ENCODE data around the gene SULT4A1.
A peak's percentile ranks its signal among the peaks of the same experiment; 100 is the strongest.

The SULT4A1 gene

GRCh38 chr22:43885319-43885671 lies 23.0 kb upstream of the SULT4A1 start:
- Histone ChIP-seq H3K9me3 (ENCODE audit: control insufficient read depth, low read length) (peaks cover 5% of the 10 kb centered on the region), H3K9ac (ENCODE audit: low read length) (no peak overlapping the region), H3K27me3 (replicated peaks; ENCODE audit: control insufficient read depth, insufficient read depth, low read length) (peaks cover 51% of the 10 kb centered on the region), H3K4me3 (ENCODE audit: low read length) (no peak overlapping the region), H3K4me1 (ENCODE audit: control insufficient read depth, insufficient read depth, low read length) (no peaks in the 10 kb centered on the region), H3K36me3 (ENCODE audit: control insufficient read depth, insufficient read depth, low read length, severe bottlenecking) (no peaks in the 10 kb centered on the region)
- DNase-seq (ENCODE audit: low read depth) = no peak

- Histone ChIP-seq H3K36me3 (ENCODE audit: control insufficient read depth, insufficient read depth, low read length, severe bottlenecking) (no peaks in the 10 kb centered on the region), H3K9ac (ENCODE audit: low read length) (no peak overlapping the region), H3K27me3 (replicated peaks; ENCODE audit: control insufficient read depth, insufficient read depth, low read length) (peaks cover 52% of the 10 kb centered on the region), H3K9me3 (ENCODE audit: control insufficient read depth, low read length) (peaks cover 5% of the 10 kb centered on the region), H3K4me1 (ENCODE audit: control insufficient read depth, insufficient read depth, low read length) (no peaks in the 10 kb centered on the region), H3K4me3 (ENCODE audit: low read length) (no peak overlapping the region)
- DNase-seq (ENCODE audit: low read depth) = peak; percentile 76
Measured at GRCh38 chr22:43884600-43885318, 22.4 kb upstream of the SULT4A1 start.

GRCh38 chr22:43883719-43884415 lies 21.6 kb upstream of the SULT4A1 start:
- H3K9ac ChIP-seq (ENCODE audit: low read length) = no peak overlapping the region
- peaks cover 5% of the 10 kb centered on the region for H3K9me3 ChIP-seq (ENCODE audit: control insufficient read depth, low read length)
- no peak for DNase-seq (ENCODE audit: low read depth)
- H3K4me1 ChIP-seq (ENCODE audit: control insufficient read depth, insufficient read depth, low read length) = no peaks in the 10 kb centered on the region
- H3K4me3 ChIP-seq (ENCODE audit: low read length) = no peak overlapping the region
- H3K27me3 ChIP-seq (replicated peaks; ENCODE audit: control insufficient read depth, insufficient read depth, low read length) = peaks cover 45% of the 10 kb centered on the region
- H3K36me3 ChIP-seq (ENCODE audit: control insufficient read depth, insufficient read depth, low read length, severe bottlenecking) = no peaks in the 10 kb centered on the region

GRCh38 chr22:43883012-43883661 lies 20.8 kb upstream of the SULT4A1 start:
- Histone ChIP-seq H3K9ac (ENCODE audit: low read length) (no peak overlapping the region), H3K27me3 (replicated peaks; ENCODE audit: control insufficient read depth, insufficient read depth, low read length) (peaks cover 42% of the 10 kb centered on the region), H3K9me3 (ENCODE audit: control insufficient read depth, low read length) (peaks cover 5% of the 10 kb centered on the region), H3K4me3 (ENCODE audit: low read length) (no peak overlapping the region), H3K4me1 (ENCODE audit: control insufficient read depth, insufficient read depth, low read length) (no peaks in the 10 kb centered on the region), H3K36me3 (ENCODE audit: control insufficient read depth, insufficient read depth, low read length, severe bottlenecking) (no peaks in the 10 kb centered on the region)
- peak; percentile 78 for DNase-seq (ENCODE audit: low read depth)

GRCh38 chr22:43882122-43882767 lies 19.9 kb upstream of the SULT4A1 start:
- DNase-seq (ENCODE audit: low read depth) = no peak
- Histone ChIP-seq H3K4me1 (ENCODE audit: control insufficient read depth, insufficient read depth, low read length) (no peaks in the 10 kb centered on the region), H3K9me3 (ENCODE audit: control insufficient read depth, low read length) (peaks cover 5% of the 10 kb centered on the region), H3K27me3 (replicated peaks; ENCODE audit: control insufficient read depth, insufficient read depth, low read length) (peaks cover 39% of the 10 kb centered on the region), H3K36me3 (ENCODE audit: control insufficient read depth, insufficient read depth, low read length, severe bottlenecking) (no peaks in the 10 kb centered on the region), H3K9ac (ENCODE audit: low read length) (no peak overlapping the region), H3K4me3 (ENCODE audit: low read length) (no peak overlapping the region)

GRCh38 chr22:43881091-43882061 lies 19.1 kb upstream of the SULT4A1 start:
- Histone ChIP-seq H3K4me1 (ENCODE audit: control insufficient read depth, insufficient read depth, low read length) (no peaks in the 10 kb centered on the region), H3K36me3 (ENCODE audit: control insufficient read depth, insufficient read depth, low read length, severe bottlenecking) (no peaks in the 10 kb centered on the region)

GRCh38 chr22:43880541-43880991 lies 18.3 kb upstream of the SULT4A1 start:
- no peak for DNase-seq (ENCODE audit: low read depth)
- no peak overlapping the region for H3K4me3 ChIP-seq (ENCODE audit: low read length)
- H3K4me1 ChIP-seq (ENCODE audit: control insufficient read depth, insufficient read depth, low read length) = no peaks in the 10 kb centered on the region
- no peak overlapping the region for H3K9ac ChIP-seq (ENCODE audit: low read length)
- no peaks in the 10 kb centered on the region for H3K36me3 ChIP-seq (ENCODE audit: control insufficient read depth, insufficient read depth, low read length, severe bottlenecking)
- H3K9me3 ChIP-seq (ENCODE audit: control insufficient read depth, low read length) = peaks cover 5% of the 10 kb centered on the region
- peaks cover 38% of the 10 kb centered on the region for H3K27me3 ChIP-seq (replicated peaks; ENCODE audit: control insufficient read depth, insufficient read depth, low read length)

More at GRCh38 chr22:43881091-43882061, 19.1 kb upstream of the SULT4A1 start:
- peaks cover 39% of the 10 kb centered on the region for H3K27me3 ChIP-seq (replicated peaks; ENCODE audit: control insufficient read depth, insufficient read depth, low read length)
- no peak for DNase-seq (ENCODE audit: low read depth)
- peaks cover 5% of the 10 kb centered on the region for H3K9me3 ChIP-seq (ENCODE audit: control insufficient read depth, low read length)
- no peak overlapping the region for H3K4me3 ChIP-seq (ENCODE audit: low read length)
- H3K9ac ChIP-seq (ENCODE audit: low read length) = no peak overlapping the region

- no peaks in the 10 kb centered on the region for H3K36me3 ChIP-seq (ENCODE audit: control insufficient read depth, insufficient read depth, low read length, severe bottlenecking)
- H3K4me1 ChIP-seq (ENCODE audit: control insufficient read depth, insufficient read depth, low read length) = no peaks in the 10 kb centered on the region
- DNase-seq (ENCODE audit: low read depth) = no peak
- H3K27me3 ChIP-seq (replicated peaks; ENCODE audit: control insufficient read depth, insufficient read depth, low read length) = peaks cover 41% of the 10 kb centered on the region
- no peak overlapping the region for H3K4me3 ChIP-seq (ENCODE audit: low read length)
- H3K9me3 ChIP-seq (ENCODE audit: control insufficient read depth, low read length) = peaks cover 5% of the 10 kb centered on the region
- H3K9ac ChIP-seq (ENCODE audit: low read length) = no peak overlapping the region
Measured at GRCh38 chr22:43879901-43880540, 17.7 kb upstream of the SULT4A1 start.

GRCh38 chr22:43878831-43879550 lies 16.7 kb upstream of the SULT4A1 start:
- Histone ChIP-seq H3K36me3 (ENCODE audit: control insufficient read depth, insufficient read depth, low read length, severe bottlenecking) (no peaks in the 10 kb centered on the region), H3K27me3 (replicated peaks; ENCODE audit: control insufficient read depth, insufficient read depth, low read length) (peaks cover 51% of the 10 kb centered on the region), H3K4me1 (ENCODE audit: control insufficient read depth, insufficient read depth, low read length) (no peaks in the 10 kb centered on the region), H3K9ac (ENCODE audit: low read length) (no peak overlapping the region), H3K9me3 (ENCODE audit: control insufficient read depth, low read length) (peaks cover 5% of the 10 kb centered on the region), H3K4me3 (ENCODE audit: low read length) (no peak overlapping the region)
- no peak for DNase-seq (ENCODE audit: low read depth)

Data from adipocyte (in vitro differentiated cells).